GM19238 (cell line): ENCODE measurements around the gene GBX1.

Source experiments
- DNase-seq: peaks from one replicate; pipeline ENCODE4 v3.0.0; 2011; ENCODE audit warnings: low spot score; ENCODE audit not compliant: insufficient read length

GBX1 gene

DNA sequence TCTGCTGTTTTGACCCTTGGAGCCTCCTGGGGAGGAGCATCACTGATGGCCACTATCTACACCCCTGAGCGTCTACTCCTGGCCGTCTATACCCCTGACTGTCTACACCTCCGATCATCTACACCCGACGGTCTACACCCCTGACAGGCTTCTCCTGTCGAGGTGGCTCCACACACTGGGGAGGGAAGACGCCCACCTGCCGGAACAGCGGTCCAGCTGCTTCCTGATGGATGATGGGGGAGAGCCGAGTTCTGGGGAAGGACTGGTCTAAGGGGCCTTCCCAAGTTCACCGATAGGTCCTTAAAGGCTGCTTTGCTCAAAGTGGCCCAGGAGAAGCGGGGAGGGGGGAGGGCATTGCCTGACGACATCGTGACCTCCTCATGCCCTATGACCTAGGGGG, 39.4 kb downstream of the GBX1 start:
- no peak for DNase-seq

DNA sequence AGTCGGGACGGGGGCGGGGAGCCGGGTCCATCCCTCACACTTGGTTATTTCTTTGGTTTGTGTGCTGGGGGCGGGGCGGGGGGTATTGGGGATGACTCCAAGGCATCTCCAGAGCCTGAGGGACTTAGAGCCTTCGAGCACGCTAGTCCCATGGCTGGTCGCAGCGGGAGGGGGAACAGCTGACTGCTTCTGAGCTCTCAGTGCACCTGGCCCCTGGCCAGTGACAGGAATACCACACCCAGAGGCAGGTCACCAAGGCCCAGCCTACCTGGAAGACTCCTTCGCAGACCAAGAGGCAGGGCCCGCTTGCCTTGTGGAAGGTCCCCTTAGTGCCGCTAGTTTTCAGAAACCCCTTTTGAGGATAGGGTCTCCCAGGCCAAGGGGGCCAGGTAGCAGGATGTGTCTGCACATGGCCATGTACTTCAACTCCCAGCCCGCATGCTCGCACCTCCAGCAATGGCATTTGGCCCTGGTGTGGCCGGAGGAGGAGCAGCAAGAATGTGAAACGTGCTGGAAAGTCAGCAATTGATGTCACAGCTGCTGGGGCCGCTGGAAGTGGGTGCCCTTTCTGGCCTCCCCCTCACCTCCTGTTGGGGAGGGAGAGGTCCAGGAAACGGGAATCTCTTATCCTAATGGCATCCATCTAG, 40.9 kb downstream of the GBX1 start:
- DNase-seq, result no peak

DNA sequence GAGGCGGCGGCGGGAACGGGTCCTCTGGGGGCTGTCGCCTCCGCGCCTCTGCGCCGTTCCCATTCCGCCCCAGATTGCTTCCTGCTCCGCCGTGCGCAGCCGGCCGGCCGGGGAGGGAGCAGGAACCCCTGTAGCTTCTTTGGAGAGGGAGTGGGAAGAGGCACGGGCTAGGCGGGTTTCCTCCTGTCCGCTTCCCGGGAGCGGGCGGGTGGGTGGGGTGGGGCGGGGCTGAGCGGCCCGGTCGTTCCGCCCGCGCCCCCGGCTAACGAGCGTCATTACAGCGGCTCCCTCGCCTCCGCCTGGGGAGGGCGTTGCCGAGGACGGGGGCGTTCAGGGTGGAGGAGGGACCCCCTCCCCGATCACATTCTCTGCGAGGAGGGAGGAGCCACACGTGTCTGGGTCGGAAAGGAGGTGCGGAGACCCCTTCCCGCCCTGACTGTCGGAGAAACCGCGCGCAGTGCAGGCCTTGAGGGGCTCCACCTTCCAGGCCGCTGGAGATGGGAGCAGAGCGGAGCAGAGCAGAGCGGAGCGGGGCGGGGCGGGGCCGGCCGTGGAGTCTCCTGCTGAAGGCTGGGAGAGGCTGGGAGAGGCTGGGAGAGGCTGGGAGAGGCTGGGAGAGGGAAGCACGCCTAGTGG, 41.5 kb downstream of the GBX1 start:
- no peak for DNase-seq

DNA sequence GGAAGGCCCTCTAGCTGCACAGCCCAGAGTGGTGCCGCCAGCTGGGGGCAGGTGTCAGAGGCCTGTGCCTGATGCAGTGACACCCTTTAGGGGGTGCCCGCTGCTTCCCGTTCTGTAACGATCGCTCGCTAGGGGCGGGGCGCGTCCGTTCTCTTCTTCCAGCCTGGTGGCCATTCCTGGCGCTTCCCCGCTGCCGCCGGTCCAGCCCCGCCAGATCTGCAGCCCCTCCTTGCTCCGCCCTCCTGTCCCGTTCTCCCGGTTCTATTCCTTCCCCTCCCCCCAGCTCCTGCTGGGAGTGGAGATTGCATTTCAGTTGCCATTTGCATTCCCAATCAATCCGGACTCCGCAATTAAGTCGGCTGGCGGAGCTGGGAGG, 42.0 kb downstream of the GBX1 start:
- no peak for DNase-seq

DNA sequence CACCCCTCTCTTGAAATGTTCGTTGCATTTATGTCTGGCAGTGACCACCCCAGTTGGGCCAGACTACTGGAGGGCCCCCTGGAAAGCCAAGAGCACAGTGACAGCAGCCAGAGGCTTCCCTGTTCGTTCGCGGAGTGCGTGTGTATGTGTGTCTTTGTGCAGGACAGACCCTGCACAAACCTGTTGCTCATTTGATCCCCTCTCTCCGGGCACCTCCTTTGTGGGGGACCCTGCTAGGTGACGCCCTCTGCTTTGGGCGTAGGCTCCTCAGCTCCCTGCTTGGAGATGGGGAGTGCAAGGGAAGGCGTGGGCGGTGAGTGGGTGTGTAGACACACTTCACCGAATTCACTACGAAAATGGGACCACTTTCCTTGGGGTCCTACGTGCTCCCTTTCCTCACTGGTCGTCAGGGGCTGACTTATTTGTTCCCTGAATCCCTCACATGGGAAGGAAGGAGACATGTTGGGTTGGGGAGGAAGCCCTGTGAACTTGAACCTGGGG, 42.5 kb downstream of the GBX1 start:
- DNase-seq, result no peak

DNA sequence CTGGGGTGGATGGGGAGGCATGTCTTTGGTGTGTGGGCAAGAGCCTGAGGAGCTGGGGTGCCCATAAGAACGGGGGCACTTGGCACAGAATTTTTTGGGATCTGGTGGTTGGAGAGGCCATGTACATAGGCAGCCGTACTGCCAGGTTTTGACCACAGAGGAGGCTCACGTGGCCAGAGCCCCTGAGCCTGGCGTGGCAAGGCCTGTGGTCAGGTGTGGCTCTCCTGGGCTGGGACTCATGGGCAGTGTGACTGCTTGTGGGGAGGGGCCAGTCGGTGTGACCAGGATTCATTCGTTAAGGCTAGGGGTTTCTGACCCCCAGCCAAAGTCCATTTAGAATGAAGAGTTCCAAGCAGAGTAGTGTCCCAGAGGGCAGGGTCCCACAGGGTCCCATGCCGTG, 43.0 kb downstream of the GBX1 start:
- DNase-seq, result no peak

DNA sequence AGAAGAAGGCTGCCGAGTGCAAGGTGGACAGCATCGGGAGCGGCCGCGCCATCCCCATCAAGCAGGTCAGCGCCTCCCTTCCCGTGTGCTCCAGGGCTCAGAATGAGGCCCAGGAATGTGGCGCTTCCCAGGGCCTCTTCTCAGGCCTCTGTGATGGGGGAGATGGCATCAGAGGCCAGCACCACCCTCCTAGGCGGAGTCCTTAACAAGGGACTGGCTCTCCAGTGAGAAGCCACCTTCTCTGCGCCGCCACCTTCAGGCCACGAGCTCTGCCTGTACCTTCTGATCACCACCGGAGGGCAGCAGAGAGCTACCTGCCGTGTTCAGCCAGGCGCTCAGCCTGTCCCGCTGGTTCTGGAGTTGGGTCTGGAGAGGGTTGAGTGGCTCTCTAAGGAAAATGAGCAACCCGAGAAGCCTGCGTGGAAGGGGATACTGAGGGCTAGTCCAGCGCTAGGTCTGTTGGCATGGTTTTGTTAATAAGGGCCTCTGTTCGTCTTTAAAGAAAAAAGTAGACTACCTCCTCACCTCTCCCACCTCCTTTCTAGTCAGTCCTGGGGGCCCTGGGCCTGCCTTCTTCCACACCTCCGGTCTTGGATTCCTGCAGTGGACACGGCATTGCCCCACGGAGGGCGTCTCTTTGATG, 43.6 kb downstream of the GBX1 start:
- peak; percentile 99 for DNase-seq

DNA sequence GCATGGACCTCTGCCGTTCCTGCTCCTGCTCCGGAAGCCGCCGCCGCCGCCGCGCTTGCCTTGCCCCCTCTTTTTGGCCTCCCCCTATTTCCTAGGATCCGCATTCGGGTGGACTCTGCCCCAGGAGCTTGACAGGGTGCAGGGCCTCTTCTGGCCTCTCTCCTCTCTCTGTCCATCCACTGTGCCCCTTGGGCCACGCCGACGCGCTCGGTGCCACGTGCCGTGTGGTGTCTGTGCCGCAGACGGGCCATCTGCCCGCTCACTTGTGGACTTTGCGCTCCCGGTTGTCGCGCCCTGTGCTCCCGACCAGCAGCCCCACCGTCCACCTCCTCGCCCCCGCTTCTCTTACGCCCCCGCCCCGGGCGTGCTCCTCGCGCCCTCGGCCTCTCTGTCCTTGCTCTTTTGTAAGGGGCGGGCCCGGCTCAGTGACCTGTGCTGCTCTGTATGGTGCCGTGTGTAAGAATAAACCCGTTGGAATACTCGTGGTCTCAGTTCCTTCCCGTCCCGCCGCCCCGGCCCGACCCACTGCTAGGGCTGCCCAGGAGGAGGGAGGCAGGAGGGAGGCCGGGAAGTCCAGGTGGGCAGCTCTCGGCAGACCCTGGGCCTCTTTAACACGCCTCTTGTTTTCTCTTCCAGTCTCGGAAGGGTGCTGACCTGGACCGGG, 44.2 kb downstream of the GBX1 start:
- DNase-seq, result no peak

DNA sequence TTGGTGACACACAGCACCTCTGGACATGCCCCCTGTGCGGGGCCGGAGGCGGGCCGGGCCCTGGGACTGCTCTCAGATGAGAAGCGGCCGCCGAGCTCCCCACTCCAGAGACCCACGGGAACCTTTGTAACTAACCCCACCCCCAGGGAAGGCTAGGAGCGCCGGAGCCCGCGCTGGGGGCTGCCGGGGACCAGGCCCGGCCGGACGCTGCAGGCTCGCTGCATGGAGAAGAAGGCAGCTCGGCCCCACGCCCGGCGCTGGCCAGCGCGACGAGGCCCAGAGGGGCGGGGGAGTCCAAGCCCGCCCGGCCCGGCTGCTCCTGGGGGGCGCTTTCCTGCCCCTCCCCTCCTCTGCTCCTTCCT, 44.7 kb downstream of the GBX1 start:
- no peak for DNase-seq

DNA sequence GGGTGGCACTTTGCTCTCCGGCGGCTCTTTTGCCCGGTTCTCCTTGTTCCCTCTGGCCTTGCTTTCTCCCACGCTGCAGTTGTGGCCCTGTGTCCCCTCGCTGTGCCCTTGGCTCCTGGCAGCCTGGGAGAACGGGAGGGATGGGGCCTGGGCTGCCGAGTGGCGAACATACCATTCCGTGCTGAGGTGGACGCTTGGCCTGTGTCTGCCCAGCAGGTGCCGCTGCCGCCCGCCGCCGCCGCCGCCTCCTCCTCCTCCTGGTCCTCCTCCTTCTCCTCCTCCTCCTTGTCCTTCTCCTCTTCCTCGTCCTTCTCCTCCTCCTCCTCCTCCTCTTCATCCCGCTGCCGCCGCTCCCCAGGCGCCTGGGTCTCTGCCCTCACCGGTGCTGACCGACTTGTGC, 45.2 kb downstream of the GBX1 start:
- DNase-seq, result no peak

DNA sequence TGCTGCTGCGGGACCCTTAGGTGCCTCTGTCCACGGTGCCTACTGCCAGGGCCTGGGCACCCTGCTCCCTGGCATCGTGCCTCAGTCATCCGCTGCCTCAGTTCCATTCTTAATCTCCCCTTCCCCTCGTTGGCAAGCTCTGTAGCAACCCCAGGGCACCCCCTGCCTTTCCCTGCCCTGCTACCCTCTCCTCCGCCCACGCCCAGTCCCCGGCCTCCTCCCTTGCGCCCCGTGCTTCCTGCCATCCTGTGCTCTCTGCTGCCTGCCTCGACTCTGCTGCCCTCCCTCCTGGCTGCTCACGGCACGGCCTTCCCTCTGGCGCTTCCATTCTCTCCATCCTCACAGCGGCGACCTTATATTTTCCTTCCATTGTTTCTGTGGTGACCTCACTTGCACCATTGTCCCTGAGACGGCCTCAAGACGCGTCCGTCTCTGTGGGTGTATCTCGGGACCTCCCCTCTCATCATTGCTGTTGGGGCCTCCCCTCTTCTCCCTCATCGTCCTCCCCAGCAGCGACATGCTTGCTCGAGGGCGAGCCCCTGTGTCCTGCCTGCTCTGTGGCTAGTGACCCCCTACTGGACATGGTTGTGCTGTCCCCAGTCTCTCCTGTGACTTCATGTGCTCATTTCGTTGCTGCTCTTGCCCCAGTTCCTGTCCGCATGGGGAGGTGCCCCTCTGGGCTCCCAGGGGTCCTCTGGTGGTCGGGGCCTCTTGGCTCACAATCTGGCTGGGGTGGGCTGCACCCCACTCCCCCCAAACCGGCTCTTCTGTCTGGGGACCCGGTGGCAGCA, 45.9 kb downstream of the GBX1 start:
- no peak for DNase-seq

DNA sequence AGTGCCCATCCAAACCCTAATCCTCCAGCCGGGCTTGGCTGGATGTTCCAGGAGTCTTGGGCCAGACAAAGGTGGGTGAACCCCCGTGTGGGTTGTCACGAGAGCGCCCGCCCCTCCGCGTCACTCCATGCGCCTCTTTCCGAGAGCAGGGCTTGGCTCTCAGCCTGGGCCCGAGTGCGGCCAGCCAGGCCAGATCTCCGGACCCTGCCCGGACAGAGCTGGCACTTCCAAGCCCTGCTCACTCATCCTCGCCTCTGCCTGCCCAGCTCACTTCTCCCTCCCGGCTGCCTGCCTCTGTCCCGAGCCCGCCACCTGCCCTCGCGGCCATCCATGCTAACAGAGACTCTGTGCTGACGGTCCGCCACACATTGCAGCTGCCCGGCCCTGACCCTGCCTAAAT, 46.6 kb downstream of the GBX1 start:
- DNase-seq, result no peak

DNA sequence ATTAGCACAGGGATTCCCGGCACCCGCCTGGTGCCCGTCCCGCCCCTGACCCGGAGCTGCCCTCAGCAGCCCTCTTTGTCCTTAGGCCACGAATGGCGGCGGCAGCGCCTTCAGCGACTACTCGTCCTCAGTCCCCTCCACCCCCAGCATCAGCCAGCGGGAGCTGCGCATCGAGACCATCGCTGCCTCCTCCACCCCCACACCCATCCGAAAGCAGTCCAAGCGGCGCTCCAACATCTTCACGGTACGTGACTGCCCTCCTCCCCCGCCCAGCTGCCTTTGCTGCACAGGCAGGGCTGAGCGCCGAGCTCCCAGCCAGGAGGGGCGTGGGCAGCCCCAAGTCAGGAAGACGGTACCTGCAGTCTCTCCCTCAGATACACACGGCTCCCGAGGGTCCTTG, 47.6 kb downstream of the GBX1 start:
- DNase-seq, result no peak

DNA sequence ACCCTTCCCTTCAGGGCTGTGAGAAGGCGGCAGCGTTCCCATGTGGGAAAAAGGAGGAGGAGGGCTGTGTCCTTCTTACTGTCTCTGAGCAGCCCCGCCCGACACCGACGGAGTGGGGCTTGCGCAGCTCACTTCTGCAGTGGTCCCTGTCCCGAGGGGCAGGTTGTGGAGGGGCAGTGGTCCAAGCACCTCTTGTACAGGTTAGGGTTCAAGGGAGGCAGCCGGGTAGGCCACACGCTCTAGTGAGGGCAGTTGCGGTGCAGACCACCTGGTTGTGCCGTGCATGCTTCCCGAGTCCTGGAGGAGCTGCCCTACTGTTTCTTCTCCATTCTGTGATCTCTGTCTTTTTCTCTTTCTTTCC, 48.5 kb downstream of the GBX1 start:
- DNase-seq, result no peak

DNA sequence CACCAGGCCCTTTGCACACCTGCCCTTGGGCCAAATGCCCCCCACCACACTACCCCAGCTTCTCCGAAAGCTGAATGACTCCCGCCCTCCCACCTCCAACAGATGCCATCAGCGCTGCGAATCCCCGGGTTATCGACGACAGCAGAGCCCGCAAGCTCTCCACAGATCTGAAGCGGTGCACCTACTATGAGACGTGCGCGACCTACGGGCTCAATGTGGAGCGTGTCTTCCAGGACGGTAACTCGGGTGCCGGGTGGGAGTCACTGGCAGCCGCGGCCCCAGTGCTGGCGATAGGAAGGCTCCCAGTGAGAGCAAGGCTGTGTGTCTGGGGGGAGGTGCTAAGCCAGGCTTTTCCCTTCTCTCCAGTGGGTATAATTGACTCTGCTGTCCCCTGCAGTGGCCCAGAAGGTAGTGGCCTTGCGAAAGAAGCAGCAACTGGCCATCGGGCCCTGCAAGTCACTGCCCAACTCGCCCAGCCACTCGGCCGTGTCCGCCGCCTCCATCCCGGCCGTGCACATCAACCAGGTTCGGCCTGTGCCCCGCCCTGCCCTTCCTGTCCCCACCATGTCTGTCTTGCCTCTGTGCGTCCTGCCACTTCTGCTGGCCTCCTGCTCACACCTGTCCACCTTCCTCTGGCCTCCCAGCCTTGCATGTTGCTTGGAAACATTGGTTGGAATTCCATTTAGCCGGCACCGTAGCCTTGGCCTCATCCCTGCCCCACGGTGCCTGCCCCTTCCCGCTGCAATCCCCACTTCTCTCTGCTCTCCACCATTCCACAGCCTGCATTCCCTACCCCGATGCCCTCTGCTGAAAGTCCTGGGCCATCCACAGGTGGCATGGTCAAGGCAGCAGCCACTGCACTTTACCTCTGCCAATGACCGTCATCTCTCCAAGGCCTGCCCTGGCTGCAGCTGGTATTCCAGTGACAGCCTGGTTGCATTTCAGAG, 49.1 kb downstream of the GBX1 start:
- DNase-seq, result no peak

DNA sequence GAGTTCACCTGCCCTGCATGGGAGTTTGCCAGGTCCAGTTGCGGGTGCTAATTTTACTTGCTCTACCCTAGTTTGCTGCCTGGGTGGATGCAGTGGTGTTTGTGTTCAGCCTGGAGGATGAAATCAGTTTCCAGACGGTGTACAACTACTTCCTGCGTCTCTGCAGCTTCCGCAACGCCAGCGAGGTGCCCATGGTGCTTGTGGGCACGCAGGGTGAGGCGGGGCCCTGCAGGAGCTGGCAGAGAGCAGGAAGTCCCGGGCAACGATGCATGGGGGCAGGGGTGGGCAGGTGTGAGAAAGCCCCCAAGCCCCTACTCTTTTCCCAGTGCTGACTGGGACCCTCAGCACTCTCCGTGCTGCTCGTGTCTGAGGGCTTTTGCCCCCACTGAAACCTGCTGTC, 49.9 kb downstream of the GBX1 start:
- DNase-seq, result no peak

DNA sequence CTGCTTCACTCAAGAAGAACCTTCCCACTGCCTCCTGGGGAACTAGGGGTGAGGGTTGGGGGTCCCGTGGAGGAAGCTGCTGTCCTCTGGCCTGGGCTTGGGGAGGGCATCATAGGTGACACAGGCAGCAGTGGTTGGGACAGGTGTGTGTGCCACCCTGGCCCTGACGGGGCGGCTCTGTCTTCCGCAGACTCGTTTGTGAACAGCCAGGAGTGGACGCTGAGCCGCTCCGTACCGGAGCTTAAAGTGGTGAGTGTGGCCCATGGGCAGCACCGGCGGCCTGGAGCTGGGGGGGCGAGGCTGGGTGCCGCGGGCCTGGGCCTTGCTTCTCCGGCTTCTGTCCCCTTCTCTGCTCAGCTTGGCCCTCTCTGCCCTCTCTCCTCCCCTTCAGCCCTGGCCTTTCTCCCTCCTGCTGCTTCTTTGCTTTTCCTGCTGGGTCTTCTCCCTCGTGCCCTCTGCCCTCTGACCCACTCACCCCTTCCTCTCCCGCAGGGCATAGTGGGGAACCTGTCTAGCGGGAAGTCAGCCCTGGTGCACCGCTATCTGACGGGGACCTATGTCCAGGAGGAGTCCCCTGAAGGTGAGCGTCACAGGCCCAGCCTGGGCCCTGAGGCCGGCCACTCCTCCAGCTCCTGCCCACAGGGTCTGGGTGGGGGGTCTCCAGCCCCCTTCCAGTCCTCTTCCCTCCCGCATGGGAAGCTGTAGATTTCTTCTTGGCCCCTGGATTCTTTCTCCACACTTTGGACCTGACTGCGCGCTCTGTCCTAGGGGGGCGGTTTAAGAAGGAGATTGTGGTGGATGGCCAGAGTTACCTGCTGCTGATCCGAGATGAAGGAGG, 50.7 kb downstream of the GBX1 start:
- no peak for DNase-seq

DNA sequence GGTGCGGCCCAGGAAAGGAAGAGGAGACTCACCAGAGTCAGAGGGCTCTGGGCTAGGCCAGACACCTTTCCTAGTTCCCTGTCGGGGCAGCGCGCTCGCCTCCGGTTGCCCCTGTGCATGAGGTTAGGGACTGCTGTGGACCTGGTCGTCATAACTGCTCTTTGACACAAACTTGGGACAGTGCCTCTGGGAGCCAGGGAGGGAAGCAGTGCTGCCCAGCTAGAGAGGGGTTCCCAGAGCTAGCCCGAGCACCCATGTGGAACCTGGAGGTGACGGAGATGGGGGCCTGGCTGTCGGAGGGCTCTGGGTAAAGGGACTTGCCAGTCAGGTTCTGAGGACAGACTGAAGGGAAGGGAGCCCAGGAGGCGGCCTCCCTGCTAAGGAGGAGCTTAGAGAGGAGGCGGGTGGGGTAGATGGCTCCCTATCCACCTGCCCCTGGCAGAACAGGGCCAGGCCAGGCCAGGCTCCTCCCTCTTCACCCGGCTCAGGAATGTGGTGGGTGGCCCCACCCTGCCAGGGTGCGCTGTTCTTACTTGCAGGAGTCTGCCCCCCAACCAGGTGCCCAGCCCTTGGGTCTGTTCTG, 51.6 kb downstream of the GBX1 start:
- no peak for DNase-seq

DNA sequence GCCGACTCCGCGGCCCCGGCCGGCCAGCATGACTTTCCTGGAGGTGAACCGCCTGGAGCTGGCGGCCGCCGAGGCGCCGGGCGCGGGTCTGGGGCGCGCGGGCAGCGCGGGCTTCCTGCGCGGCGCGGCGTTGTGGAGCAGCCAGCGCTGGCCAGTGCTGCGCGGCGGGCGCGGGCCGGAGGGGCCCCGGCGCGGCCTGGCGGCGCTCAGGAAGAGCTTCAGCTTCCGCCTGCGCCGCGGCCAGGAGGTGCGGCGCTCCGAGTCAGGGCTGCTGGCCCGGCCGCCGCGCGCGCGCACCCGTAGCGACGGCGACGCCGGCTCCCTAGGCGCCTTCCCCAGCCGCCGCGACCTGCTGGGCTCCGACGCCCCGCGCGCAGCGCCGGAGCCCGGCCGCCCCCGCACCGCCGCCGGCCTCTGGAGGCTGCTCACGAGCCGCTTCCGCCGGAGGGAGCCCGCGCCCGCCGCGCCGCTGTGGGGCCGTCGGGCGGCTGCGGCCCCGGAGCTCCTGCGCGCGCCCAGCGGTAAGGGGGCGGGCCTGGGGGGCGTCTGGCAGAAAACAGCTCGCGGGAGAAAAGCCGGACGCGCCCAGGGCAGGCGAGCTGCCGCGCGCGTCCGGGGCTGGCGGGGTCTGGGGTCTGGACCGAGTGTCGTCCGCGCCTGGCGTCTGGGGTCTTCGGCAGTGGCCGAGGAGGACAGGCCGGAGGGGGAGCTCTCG, 52.2 kb downstream of the GBX1 start:
- peak; percentile 51 for DNase-seq
